ENCODE results near the gene CBX1. TPM values are rescaled to one million over a fixed set of nuclear protein-coding genes. Genes with fewer than 3 reads are reported as not detected.
"Not testable (repeated sequence)": the region's sequence is repeated elsewhere in the genome, so short reads cannot be mapped to it uniquely, and the experiment has no call there.

Gene CBX1
- total and polyA plus RNA-seq, 2 of the 13 experiments (the other 11 are each of a cell fraction or from before 2014, with no cell fraction given) = 17.8 to 108 TPM

DNA sequence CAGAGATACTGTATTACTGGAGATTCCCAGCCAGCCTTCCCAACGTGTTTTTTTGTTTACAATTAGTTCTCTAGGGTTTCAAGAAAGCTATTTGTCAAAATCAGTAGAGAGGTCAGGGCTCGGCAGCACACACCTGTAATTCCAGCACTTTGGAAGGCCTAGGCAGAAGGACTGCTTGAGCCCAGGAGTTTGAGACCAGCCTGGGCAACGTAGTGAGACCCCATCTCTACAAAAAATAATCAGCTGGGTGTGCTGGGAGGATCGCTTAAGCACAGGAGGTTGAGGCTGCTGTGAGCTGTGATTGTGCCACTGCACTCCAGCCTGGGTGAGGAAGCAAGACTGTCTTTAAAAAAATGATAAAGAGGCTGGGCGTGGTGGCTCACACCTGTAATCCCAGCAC lies 19.4 kb downstream of the CBX1 start:
- in situ Hi-C loops (cut with HindIII; ENCODE audit: extremely low pct_ligation_motif_present, low pct_unique_long_range_greater_than_20kb) (loop anchor here (5.0 kb wide), 1 partner anchor 50 kb away; no protein-coding TSS in a partner anchor), intact Hi-C loops (cut with micrococcal nuclease; ENCODE audit: unreplicated experiment) (no loop called here)
- no peak for FAIRE-seq
- ChIA-PET CTCF (ENCODE audit: low intra/inter-chr PET ratio, low total read pairs) (no interaction called here), POLR2A (interaction anchor here (1.2 kb wide), 1 partner anchor 25 kb away, joined by 4 read pairs; the partner anchor contains the start of gene SNX11)
- TF ChIP-seq ZNF121 (CRISPR knock-in tag; IDR thresholded peaks at IDR 0.05) = peak; percentile 84
- no peak for TF ChIP-seq ZC3H13 (CRISPR knock-in tag; IDR thresholded peaks at IDR 0.05)
- TF ChIP-seq HIVEP1 (CRISPR knock-in tag; IDR thresholded peaks at IDR 0.05) = 0 out of 2 replicates have a peak, but pooled peaks have one; percentile 17
- Histone ChIP-seq H3K4me3 (replicated peaks in 1 of 3; ENCODE audit: insufficient read depth in 1 of 3, low read depth in 2 of 3, low read length in 3 of 3) (no peak overlapping the region), H3K27ac (ENCODE audit: extremely low read length, insufficient read depth, low read length) (no peak overlapping the region), H3K36me3 (replicated peaks in 1 of 2; ENCODE audit: control insufficient read depth in 1 of 2, insufficient read depth in 2 of 2, low read length in 2 of 2) (peaks cover 0 to 3% of the 10 kb centered on the region in 2 experiments; a peak in 1 of 5 replicates), H3K9ac (ENCODE audit: insufficient read depth, low read depth, low read length) (no peak overlapping the region), H3K27me3 (ENCODE audit: control insufficient read depth in 1 of 2, insufficient read depth in 2 of 2, low read length in 2 of 2) (no peaks in the 10 kb centered on the region), H2AFZ (ENCODE audit: low read length) (no peak overlapping the region), H3K9me3 (ENCODE audit: low read length) (no peaks in the 10 kb centered on the region), H3K4me1 (ENCODE audit: insufficient read depth, low read length) (no peaks in the 10 kb centered on the region), H3K79me2 (ENCODE audit: insufficient read depth, low read length) (peaks cover 26% of the 10 kb centered on the region), H3K4me2 (ENCODE audit: low read depth, low read length) (no peak overlapping the region), H4K20me1 (ENCODE audit: insufficient read depth, low read length) (peaks cover 14% of the 10 kb centered on the region; the same call in 1 of the 2 replicates)
- 82% methylated on average over 5 of the region's 5 CpGs for WGBS (ENCODE audit: low lambda C conversion rate)
- BruUV-seq (replicated peaks) = no TSS peak
- no peak for DNase-seq (ENCODE audit: low spot score)
- no peak for ATAC-seq

GRCh38 chr17:48077152-48077551 lies 24.1 kb downstream of the CBX1 start:
- H3K9ac ChIP-seq (ENCODE audit: insufficient read depth, low read depth, low read length); H3K79me2 ChIP-seq (ENCODE audit: insufficient read depth, low read length); H3K9me3 ChIP-seq (ENCODE audit: low read length); DNase-seq (ENCODE audit: low spot score); H3K27me3 ChIP-seq (ENCODE audit: control insufficient read depth in 1 of 2, insufficient read depth in 2 of 2, low read length in 2 of 2); H3K4me1 ChIP-seq (ENCODE audit: insufficient read depth, low read length); H3K27ac ChIP-seq (ENCODE audit: extremely low read length, insufficient read depth, low read length); ATAC-seq; intact Hi-C loops (cut with micrococcal nuclease; ENCODE audit: unreplicated experiment); in situ Hi-C loops (cut with HindIII; ENCODE audit: extremely low pct_ligation_motif_present, low pct_unique_long_range_greater_than_20kb); H3K4me3 ChIP-seq (replicated peaks in 1 of 3; ENCODE audit: insufficient read depth in 1 of 3, low read depth in 2 of 3, low read length in 3 of 3); BruUV-seq (replicated peaks); H2AFZ ChIP-seq (ENCODE audit: low read length); H3K4me2 ChIP-seq (ENCODE audit: low read depth, low read length); FAIRE-seq: not testable (repeated sequence)
- Histone ChIP-seq H3K36me3 (replicated peaks in 1 of 2; ENCODE audit: control insufficient read depth in 1 of 2, insufficient read depth in 2 of 2, low read length in 2 of 2) (peaks cover 11 to 40% of the 10 kb centered on the region in 2 experiments; a peak in 4 of 5 replicates), H4K20me1 (ENCODE audit: insufficient read depth, low read length) (peaks cover 12% of the 10 kb centered on the region; the same call in 1 of the 2 replicates)
- POLR2A ChIA-PET = interaction anchor here (0.7 kb wide), 1 partner anchor 47 kb away, joined by 3 read pairs; no protein-coding TSS in a partner anchor
- WGBS (ENCODE audit: low lambda C conversion rate) = 97% methylated on average over 10 of the region's 10 CpGs
- CTCF ChIA-PET (ENCODE audit: low intra/inter-chr PET ratio, low total read pairs) = interaction anchor here (1.2 kb wide), 1 partner anchor 52 kb away, joined by 5 read pairs; no protein-coding TSS in a partner anchor
